Embryonic facial prominence (tissue), 1 donor: Measurements from ENCODE around the gene DYSF.

Experiments used
- DNase-seq: peaks from one replicate; pipeline ENCODE4 v3.0.0-alpha.2; 2016; ENCODE audit errors: extremely low spot score

DYSF gene

GRCh38 chr2:71706121-71706520 lies 252.8 kb downstream of the DYSF start:
- DNase-seq, result no peak

- no peak for DNase-seq
These were observed 253.5 kb downstream of the DYSF start for GRCh38 chr2:71706836-71707235.

GRCh38 chr2:71710367-71711132 lies 257.2 kb downstream of the DYSF start:
- DNase-seq, result no peak

- DNase-seq, result no peak
These were observed 257.9 kb downstream of the DYSF start for GRCh38 chr2:71711133-71711855.

- DNase-seq, result no peak
These were observed 258.9 kb downstream of the DYSF start for GRCh38 chr2:71712158-71712818.

GRCh38 chr2:71713581-71714580 lies 260.5 kb downstream of the DYSF start:
- DNase-seq, result no peak

- DNase-seq, result no peak
These were observed 261.4 kb downstream of the DYSF start for GRCh38 chr2:71714601-71715240.

- DNase-seq, result no peak
These were observed 261.9 kb downstream of the DYSF start for GRCh38 chr2:71715241-71715750.

- no peak for DNase-seq
These were observed 262.8 kb downstream of the DYSF start for GRCh38 chr2:71715951-71716696.

- DNase-seq, result no peak
These were observed 263.6 kb downstream of the DYSF start for GRCh38 chr2:71716697-71717624.

GRCh38 chr2:71718686-71719085 lies 265.3 kb downstream of the DYSF start:
- DNase-seq, result no peak

GRCh38 chr2:71719520-71720282 lies 266.3 kb downstream of the DYSF start:
- DNase-seq, result no peak

- DNase-seq, result no peak
These were observed 266.9 kb downstream of the DYSF start for GRCh38 chr2:71720283-71720560.

- DNase-seq, result no peak
These were observed 267.4 kb downstream of the DYSF start for GRCh38 chr2:71720596-71721361.

GRCh38 chr2:71721362-71721665 lies 268.0 kb downstream of the DYSF start:
- no peak for DNase-seq

GRCh38 chr2:71721669-71722068 lies 268.3 kb downstream of the DYSF start:
- no peak for DNase-seq

GRCh38 chr2:71722286-71722685 lies 268.9 kb downstream of the DYSF start:
- DNase-seq, result no peak

- no peak for DNase-seq
These were observed 271.4 kb downstream of the DYSF start for GRCh38 chr2:71724793-71725192.
